H1 (cell line): ENCODE results near the gene NAT8L. TPM values are rescaled to one million over a fixed set of nuclear protein-coding genes. Genes with fewer than 3 reads are reported as not detected.

Experiments
- CTCF ChIA-PET: fragments of 300-600 bp; sonication (Branson Sonifier 250); formaldehyde crosslinking; loops from one replicate; lab custom pipeline; 2021; ENCODE audit not compliant: partially characterized antibody; lab: Charles Lee
- POLR2A ChIA-PET: fragments of 300-600 bp; sonication (Branson Sonifier 250); formaldehyde crosslinking; loops from one replicate; lab custom pipeline; 2021; ENCODE audit warnings: inconsistent platforms; ENCODE audit not compliant: partially characterized antibody; lab: Charles Lee
- DNase-seq, 2 experiments: peaks; one replicate each; pipeline versions ENCODE4 v3.0.0 to v3.0.0-alpha.2; 2010 to 2022; ENCODE audit warnings: low spot score in 2 of 2, low read depth in 1 of 2, mixed read lengths in 1 of 2
- FAIRE-seq: peaks from 2 replicates; lab custom pipeline; 2011; peaks lifted over from hg19 to GRCh38; lab: Jason Lieb, UNC
- H2AFZ ChIP-seq: 2 replicates; pipeline ENCODE4 v1.8.1; 2012; ENCODE audit warnings: low read length, inconsistent platforms
- H2AK5ac ChIP-seq: 2 replicates; pipeline ENCODE4 v1.6.1; 2013; ENCODE audit warnings: low read depth, low read length
- H2BK120ac ChIP-seq: replicated peaks from 2 replicates; pipeline ENCODE3; 2013; ENCODE audit warnings: low read depth, low read length, inconsistent platforms
- H2BK12ac ChIP-seq: 2 replicates; pipeline ENCODE4 v1.6.1; 2013; ENCODE audit warnings: low read depth, low read length
- H2BK15ac ChIP-seq: 2 replicates; pipeline ENCODE4 v1.6.1; 2013; ENCODE audit warnings: low read length
- H2BK20ac ChIP-seq: 2 replicates; pipeline ENCODE4 v1.6.1; 2013; ENCODE audit warnings: low read length
- H2BK5ac ChIP-seq: 2 replicates; pipeline ENCODE4 v1.6.1; 2013; ENCODE audit warnings: low read depth, low read length
- H3K14ac ChIP-seq: 2 replicates; pipeline ENCODE4 v1.6.1; 2013; ENCODE audit warnings: inconsistent platforms; ENCODE audit not compliant: insufficient read length
- H3K18ac ChIP-seq: 2 replicates; pipeline ENCODE4 v1.6.1; 2013; ENCODE audit warnings: low read length; ENCODE audit errors: extremely low read depth
- H3K23ac ChIP-seq: 2 replicates; pipeline ENCODE4 v1.6.1; 2013; ENCODE audit warnings: inconsistent platforms; ENCODE audit not compliant: insufficient read length
- H3K23me2 ChIP-seq: 2 replicates; pipeline ENCODE4 v1.6.1; 2013; ENCODE audit warnings: low read depth, low read length
- H3K27ac ChIP-seq: 2 replicates; pipeline ENCODE4 v1.6.1; 2011; ENCODE audit warnings: low read depth, low read length, inconsistent platforms
- H3K27me3 ChIP-seq, 4 experiments: replicated peaks in 1 of 4; 1 replicate in 1 of 4; 2 replicates in 3 of 4; pipeline versions ENCODE4 v1.6.1 to v1.8.1; 2011 to 2013; ENCODE audit warnings: low read length in 3 of 4, mild to moderate bottlenecking in 3 of 4, inconsistent platforms in 2 of 4, mixed read lengths in 2 of 4, moderate library complexity in 1 of 4; ENCODE audit not compliant: control insufficient read depth in 3 of 4, insufficient read depth in 3 of 4; ENCODE audit errors: extremely low read depth in 1 of 4
- H3K36me3 ChIP-seq, 4 experiments: 2 replicates each; pipeline versions ENCODE4 v1.6.1 to v1.8.1; 2011 to 2013; ENCODE audit warnings: mild to moderate bottlenecking in 4 of 4, low read length in 3 of 4, moderate library complexity in 2 of 4, control low read depth in 1 of 4, inconsistent platforms in 1 of 4; ENCODE audit not compliant: insufficient read depth in 4 of 4, control insufficient read depth in 2 of 4
- H3K4ac ChIP-seq: replicated peaks from 2 replicates; pipeline ENCODE3; 2013; ENCODE audit warnings: low read length, low read depth, mixed read lengths, inconsistent platforms; ENCODE audit not compliant: insufficient read length
- H3K4me1 ChIP-seq, 4 experiments: replicated peaks in 1 of 4; 1 replicate in 1 of 4; 2 replicates in 3 of 4; pipeline versions ENCODE4 v1.6.1 to v1.8.1; 2011 to 2013; ENCODE audit warnings: low read length in 3 of 4, inconsistent platforms in 2 of 4, mixed read lengths in 1 of 4; ENCODE audit not compliant: insufficient read depth in 4 of 4, control insufficient read depth in 3 of 4
- H3K4me2 ChIP-seq, 2 experiments: 2 replicates each; pipeline versions ENCODE4 v1.6.1 to v1.8.1; 2011 to 2013; ENCODE audit warnings: low read depth in 2 of 2, low read length in 2 of 2, control low read depth in 1 of 2, inconsistent platforms in 1 of 2, mild to moderate bottlenecking in 1 of 2; ENCODE audit not compliant: insufficient read depth in 1 of 2
- H3K4me3 ChIP-seq, 4 experiments: fragments of 200-600, 300-600 bp in 1 of 4; sonication (generic), shearing (Covaris generic), sonication (Bioruptor Twin) in 1 of 4; 2 replicates each; pipeline versions ENCODE4 v1.5.1 to v1.8.1; 2011 to 2016; ENCODE audit warnings: low read length in 4 of 4, low read depth in 3 of 4, control low read depth in 2 of 4, inconsistent platforms in 2 of 4, mild to moderate bottlenecking in 2 of 4, mixed read lengths in 1 of 4, moderate library complexity in 1 of 4; ENCODE audit not compliant: insufficient read depth in 2 of 4; ENCODE audit errors: extremely low read depth in 1 of 4
- H3K56ac ChIP-seq: replicated peaks from 2 replicates; pipeline ENCODE3; 2013; ENCODE audit warnings: low read depth, mild to moderate bottlenecking, mixed read lengths, low read length, inconsistent platforms; ENCODE audit not compliant: insufficient read length
- H3K79me1 ChIP-seq: 2 replicates; pipeline ENCODE4 v1.6.1; 2013; ENCODE audit warnings: low read depth, low read length, control low read depth
- H3K79me2 ChIP-seq, 2 experiments: 2 replicates each; pipeline versions ENCODE4 v1.6.1 to v1.8.1; 2012 to 2013; ENCODE audit warnings: low read length in 2 of 2, mild to moderate bottlenecking in 2 of 2, inconsistent platforms in 1 of 2; ENCODE audit not compliant: insufficient read depth in 2 of 2, control insufficient read depth in 1 of 2
- H3K9ac ChIP-seq, 4 experiments: replicated peaks in 1 of 4; 1 replicate in 1 of 4; 2 replicates in 3 of 4; pipeline versions ENCODE4 v1.6.1 to v1.8.1; 2011 to 2013; ENCODE audit warnings: low read depth in 3 of 4, low read length in 3 of 4, control low read depth in 2 of 4, mild to moderate bottlenecking in 2 of 4, moderate library complexity in 2 of 4, inconsistent platforms in 1 of 4; ENCODE audit errors: extremely low read depth in 1 of 4
- H3K9me3 ChIP-seq, 2 experiments: 2 replicates each; pipeline versions ENCODE4 v1.6.1 to v1.8.1; 2012 to 2013; ENCODE audit warnings: mild to moderate bottlenecking in 2 of 2, moderate library complexity in 2 of 2, control low read depth in 1 of 2, inconsistent platforms in 1 of 2, low read depth in 1 of 2, low read length in 1 of 2, mixed read lengths in 1 of 2; ENCODE audit not compliant: insufficient read depth in 2 of 2
- H4K20me1 ChIP-seq, 2 experiments: replicated peaks in 1 of 2; 2 replicates each; pipeline versions ENCODE3 to v1.8.1; 2011 to 2013; ENCODE audit warnings: inconsistent platforms in 2 of 2, low read length in 2 of 2, mild to moderate bottlenecking in 1 of 2; ENCODE audit not compliant: insufficient read depth in 2 of 2, control insufficient read depth in 1 of 2
- H4K5ac ChIP-seq: 2 replicates; pipeline ENCODE4 v1.6.1; 2013; ENCODE audit warnings: low read length, low read depth, mixed read lengths, inconsistent platforms; ENCODE audit not compliant: insufficient read length
- H4K8ac ChIP-seq: 2 replicates; pipeline ENCODE4 v1.8.0; 2013; ENCODE audit warnings: mild to moderate bottlenecking, moderate library complexity, low read length, inconsistent platforms; ENCODE audit not compliant: insufficient read depth; ENCODE audit errors: extremely low read depth
- H4K91ac ChIP-seq: replicated peaks from 2 replicates; pipeline ENCODE3; 2013; ENCODE audit warnings: low read length, mixed read lengths, inconsistent platforms; ENCODE audit not compliant: insufficient read length
- BCL11A ChIP-seq, 2 experiments: IDR thresholded peaks; one replicate each; pipeline ENCODE4 v1.6.1; 2011; ENCODE audit warnings: low read depth in 2 of 2, low read length in 2 of 2, mild to moderate bottlenecking in 2 of 2
- CREB1 ChIP-seq: IDR thresholded peaks from 2 replicates; pipeline ENCODE4 v1.6.1; 2012; ENCODE audit warnings: inconsistent platforms
- GTF2F1 ChIP-seq: IDR thresholded peaks from 2 replicates; pipeline ENCODE4 v1.6.1; 2012; ENCODE audit warnings: low read depth, low read length, improper control_type of control experiment, borderline replicate concordance
- HDAC6 ChIP-seq: IDR thresholded peaks from one replicate; pipeline ENCODE4 v1.7.1; 2012; ENCODE audit warnings: low read depth, mild to moderate bottlenecking, inconsistent platforms, low read length, moderate library complexity
- MAFK ChIP-seq: IDR thresholded peaks from 2 replicates; pipeline ENCODE4 v1.6.1; 2012; ENCODE audit warnings: low read depth, mild to moderate bottlenecking, improper control_type of control experiment, low read length
- SAP30 ChIP-seq: fragments of 300-600 bp; sonication (generic); IDR thresholded peaks from 2 replicates; pipeline ENCODE4 v1.7.1; 2012; ENCODE audit warnings: low read length, moderate library complexity, mild to moderate bottlenecking, inconsistent platforms; ENCODE audit not compliant: insufficient read depth, insufficient replicate concordance
- WGBS, 2 experiments: shearing (Covaris generic) in 1 of 2; methylation state at CpG; one replicate each; pipeline versions ENCODE4 v1.1.6 to v1.1.7; 2013 to 2015; ENCODE audit warnings: low lambda C conversion rate in 2 of 2, mixed read lengths in 2 of 2, inconsistent platforms in 1 of 2, low coverage in 1 of 2, missing lambda C conversion rate in 1 of 2; ENCODE audit not compliant: insufficient replicate concordance in 2 of 2, insufficient coverage in 1 of 2, insufficient read length in 1 of 2; ENCODE audit errors: extremely low coverage in 1 of 2, missing lambda C conversion rate in 1 of 2; 5-methylcytosine and 5-hydroxymethylcytosine counted together
- polyA plus RNA-seq, 7 experiments: library from polyadenylated mRNA; depleted of rRNA in 3 of 7; stranded (reverse) in 5 of 7; unstranded in 2 of 7; fragments of >200 nt in 5 of 7; fragments of 200-250 nt in 2 of 7; gene quantifications; 1 replicate in 5 of 7; 2 replicates in 1 of 7; 4 replicates in 1 of 7; pipeline versions ENCODE4 v1.2.1 to v1.2.3, GENCODE V29; 2011 to 2013; ENCODE audit warnings: missing spikeins in 2 of 7, mixed read lengths in 2 of 7
- total RNA-seq: library from RNA; stranded (reverse); fragmentation: NEBNext Ultra II Directional; extraction: Animal tissue kit (Norgen Biotek cat#: 25700); gene quantifications from 2 replicates; pipeline ENCODE4 v1.2.1, GENCODE V29; 2021
- TF ChIP-seq, protein P1 (sequence below), 3 experiments: IDR thresholded peaks; 1 replicate in 2 of 3; 2 replicates in 1 of 3; pipeline versions ENCODE4 v1.5.1 to v1.6.1; 2011; ENCODE audit warnings: low read length in 3 of 3, mild to moderate bottlenecking in 3 of 3, inconsistent platforms in 2 of 3, low read depth in 1 of 3, moderate library complexity in 1 of 3; ENCODE audit not compliant: insufficient read depth in 1 of 3; ENCODE audit errors: control extremely low read depth in 1 of 3
- TF ChIP-seq, protein P2 (sequence below): IDR thresholded peaks from 2 replicates; pipeline ENCODE4 v1.6.1; 2012; ENCODE audit warnings: inconsistent platforms

NAT8L gene
- total and polyA plus RNA-seq, 2 of the 8 experiments (the other 6 are each of a cell fraction or from before 2014, with no cell fraction given): 10.8 TPM

DNA sequence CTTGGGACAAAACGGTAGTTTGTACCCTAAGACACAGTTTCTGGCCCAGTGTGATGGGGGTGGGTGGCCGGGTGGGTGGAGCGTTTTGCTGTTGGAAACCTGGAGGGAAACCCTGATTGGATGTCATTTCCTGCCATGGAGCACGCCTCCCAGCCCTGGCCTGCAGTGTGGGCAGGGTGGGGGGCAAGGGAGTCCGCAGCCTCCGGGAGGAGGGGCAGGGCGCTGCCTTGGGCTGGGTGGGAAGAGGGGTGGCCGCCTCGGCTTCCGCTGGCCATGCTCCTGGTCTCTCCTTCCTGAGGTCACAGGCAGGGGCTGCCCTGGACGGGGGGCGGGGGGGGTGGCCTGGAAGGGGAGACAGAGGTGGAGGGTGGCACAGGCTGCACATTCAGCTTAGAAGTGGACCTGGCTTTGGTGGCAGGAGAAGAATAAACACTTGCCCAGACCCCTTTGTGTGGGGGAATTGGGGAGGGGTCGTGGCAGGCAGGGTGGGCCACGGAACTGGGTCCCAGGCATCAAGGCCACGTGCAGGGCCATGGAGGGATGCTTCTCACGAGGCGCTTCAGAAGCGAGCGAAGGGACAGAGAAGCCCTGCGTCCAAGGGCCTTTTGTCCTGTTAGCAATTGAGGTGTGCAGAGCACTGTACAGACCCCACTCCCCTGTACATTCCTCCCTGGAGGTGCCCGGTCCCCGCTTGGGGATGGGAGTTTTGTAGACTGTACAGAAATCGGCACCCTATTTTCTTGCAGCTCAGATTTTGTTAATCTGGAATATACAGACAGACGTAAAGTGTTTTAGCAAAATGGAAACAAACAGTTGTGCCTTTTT is 6.2 kb downstream of the NAT8L start:
- 0 out of 4 replicates have a peak, but pooled peaks cover 0 to 3% of the 10 kb centered on the region in 2 experiments for H3K79me2 ChIP-seq
- TF ChIP-seq CREB1: no peak
- no peak for TF ChIP-seq MAFK
- TF ChIP-seq BCL11A (IDR thresholded peaks at IDR 0.05; ENCODE audit: low read depth in 2 of 2, low read length in 2 of 2): no peak
- TF ChIP-seq, protein P1, sequence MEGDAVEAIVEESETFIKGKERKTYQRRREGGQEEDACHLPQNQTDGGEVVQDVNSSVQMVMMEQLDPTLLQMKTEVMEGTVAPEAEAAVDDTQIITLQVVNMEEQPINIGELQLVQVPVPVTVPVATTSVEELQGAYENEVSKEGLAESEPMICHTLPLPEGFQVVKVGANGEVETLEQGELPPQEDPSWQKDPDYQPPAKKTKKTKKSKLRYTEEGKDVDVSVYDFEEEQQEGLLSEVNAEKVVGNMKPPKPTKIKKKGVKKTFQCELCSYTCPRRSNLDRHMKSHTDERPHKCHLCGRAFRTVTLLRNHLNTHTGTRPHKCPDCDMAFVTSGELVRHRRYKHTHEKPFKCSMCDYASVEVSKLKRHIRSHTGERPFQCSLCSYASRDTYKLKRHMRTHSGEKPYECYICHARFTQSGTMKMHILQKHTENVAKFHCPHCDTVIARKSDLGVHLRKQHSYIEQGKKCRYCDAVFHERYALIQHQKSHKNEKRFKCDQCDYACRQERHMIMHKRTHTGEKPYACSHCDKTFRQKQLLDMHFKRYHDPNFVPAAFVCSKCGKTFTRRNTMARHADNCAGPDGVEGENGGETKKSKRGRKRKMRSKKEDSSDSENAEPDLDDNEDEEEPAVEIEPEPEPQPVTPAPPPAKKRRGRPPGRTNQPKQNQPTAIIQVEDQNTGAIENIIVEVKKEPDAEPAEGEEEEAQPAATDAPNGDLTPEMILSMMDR (IDR thresholded peaks at IDR 0.05; ENCODE audit: control extremely low read depth in 1 of 3, insufficient read depth in 1 of 3, low read depth in 1 of 3, low read length in 3 of 3): no peak
- no peak for TF ChIP-seq HDAC6
- TF ChIP-seq, protein P2, sequence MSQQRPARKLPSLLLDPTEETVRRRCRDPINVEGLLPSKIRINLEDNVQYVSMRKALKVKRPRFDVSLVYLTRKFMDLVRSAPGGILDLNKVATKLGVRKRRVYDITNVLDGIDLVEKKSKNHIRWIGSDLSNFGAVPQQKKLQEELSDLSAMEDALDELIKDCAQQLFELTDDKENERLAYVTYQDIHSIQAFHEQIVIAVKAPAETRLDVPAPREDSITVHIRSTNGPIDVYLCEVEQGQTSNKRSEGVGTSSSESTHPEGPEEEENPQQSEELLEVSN: no peak
- no peak for TF ChIP-seq SAP30
- no peak for TF ChIP-seq GTF2F1

More for the DNA sequence above, 6.2 kb downstream of the NAT8L start:
- POLR2A ChIA-PET: no interaction called here
- Histone ChIP-seq H3K36me3 (peaks cover 0 to 4% (median 0%) of the 10 kb centered on the region in 4 experiments; a peak in 1 of 8 replicates), H3K9ac (no peak overlapping the region), H3K4me2 (no peak overlapping the region), H3K4me1 (peaks cover 0 to 13% (median 6%) of the 10 kb centered on the region in 4 experiments; a peak in 5 of 7 replicates), H3K27me3 (peaks cover 5 to 18% (median 12%) of the 10 kb centered on the region in 4 experiments), H3K23me2 (peaks cover 8% of the 10 kb centered on the region), H3K79me1 (no peaks in the 10 kb centered on the region), H4K5ac (no peak overlapping the region), H4K91ac (no peak overlapping the region), H3K56ac (no peak overlapping the region), H3K18ac (no peak overlapping the region), H2BK5ac (no peak overlapping the region), H3K27ac (no peak overlapping the region), H2BK120ac (no peak overlapping the region), H2AFZ (no peak overlapping the region), H3K9me3 (no peaks in the 10 kb centered on the region), H2BK15ac (no peak overlapping the region), H3K14ac (no peak overlapping the region), H3K4ac (no peak overlapping the region), H4K8ac (0 out of 2 replicates have a peak overlapping the region, but pooled peaks have one; percentile 5), H3K23ac (no peak overlapping the region), H2BK12ac (no peak overlapping the region), H3K4me3 (no peak overlapping the region), H2BK20ac (no peak overlapping the region), H2AK5ac (no peak overlapping the region), H4K20me1 (peaks cover 5 to 23% of the 10 kb centered on the region in 2 experiments)
- 91% methylated on average over 13 of the region's 24 CpGs; no CpG with 5 or more reads in 1 of the 2 experiments for WGBS, 2 experiments
- FAIRE-seq (no peak), DNase-seq (no peak)
- CTCF ChIA-PET: no interaction called here
